PC-3 (cell line): ENCODE data around the gene MANF.

ENCODE experiments used
- CTCF ChIP-seq: fragments of 300-600 bp; sonication (generic); conservative IDR thresholded peaks from 2 replicates; pipeline ENCODE4 v1.5.1; 2017; ENCODE audit warnings: antibody characterized with exemption, low read depth, mild to moderate bottlenecking, low read length
- EZH2phosphoT487 ChIP-seq: fragments of 300-600 bp; sonication (generic); IDR thresholded peaks from 2 replicates; pipeline ENCODE4 v1.6.1; 2018; ENCODE audit warnings: mild to moderate bottlenecking, antibody characterized with exemption, low read length, borderline replicate concordance

- TF ChIP-seq CTCF (no peak), EZH2phosphoT487 (no peak)
These were observed 47.4 kb upstream of the MANF start for GRCh38 chr3:51337666-51338065.
